H9 (cell line): Measurements from ENCODE around the gene UBE3B. TPM values are rescaled to one million over a fixed set of nuclear protein-coding genes. Genes with fewer than 3 reads are reported as not detected.

Experiments
- DNase-seq: peaks from one replicate; pipeline ENCODE4 v3.0.0-alpha.2; 2017
- H2AFZ ChIP-seq: one replicate; pipeline ENCODE4 v1.6.1; 2013; ENCODE audit warnings: mild to moderate bottlenecking, low read length, control low read depth, moderate library complexity
- H2AK5ac ChIP-seq: 2 replicates; pipeline ENCODE4 v1.6.1; 2013; ENCODE audit warnings: low read length, control low read depth, mixed read lengths; ENCODE audit not compliant: insufficient read length
- H2BK120ac ChIP-seq: one replicate; pipeline ENCODE4 v1.6.1; 2013; ENCODE audit warnings: low read depth, mild to moderate bottlenecking, low read length, control low read depth, inconsistent platforms; ENCODE audit not compliant: poor library complexity, severe bottlenecking
- H2BK12ac ChIP-seq: 2 replicates; pipeline ENCODE4 v1.6.1; 2013; ENCODE audit warnings: low read length, control low read depth, mixed read lengths, low read depth; ENCODE audit not compliant: insufficient read length
- H2BK15ac ChIP-seq: 2 replicates; pipeline ENCODE4 v1.6.1; 2013; ENCODE audit warnings: low read depth, low read length, control low read depth
- H2BK20ac ChIP-seq: one replicate; pipeline ENCODE4 v1.6.1; 2013; ENCODE audit warnings: low read depth, mild to moderate bottlenecking, low read length, control low read depth, inconsistent platforms; ENCODE audit not compliant: poor library complexity, severe bottlenecking
- H2BK5ac ChIP-seq: 2 replicates; pipeline ENCODE4 v1.6.1; 2013; ENCODE audit warnings: low read length, control low read depth, mixed read lengths; ENCODE audit not compliant: insufficient read length
- H3K14ac ChIP-seq: 2 replicates; pipeline ENCODE4 v1.6.1; 2013; ENCODE audit warnings: low read length, control low read depth; ENCODE audit not compliant: insufficient read depth
- H3K18ac ChIP-seq: 2 replicates; pipeline ENCODE4 v1.6.1; 2013; ENCODE audit warnings: low read depth, mild to moderate bottlenecking, mixed read lengths, low read length, control low read depth; ENCODE audit not compliant: insufficient read length
- H3K23ac ChIP-seq: 2 replicates; pipeline ENCODE4 v1.6.1; 2013; ENCODE audit warnings: low read length, control low read depth, mixed read lengths, low read depth; ENCODE audit not compliant: insufficient read length
- H3K23me2 ChIP-seq: 2 replicates; pipeline ENCODE4 v1.6.1; 2013; ENCODE audit warnings: low read depth, mild to moderate bottlenecking, mixed read lengths, low read length, control low read depth; ENCODE audit not compliant: insufficient read length, poor library complexity, severe bottlenecking
- H3K27ac ChIP-seq: 2 replicates; pipeline ENCODE4 v1.5.1; 2013; ENCODE audit warnings: low read length, control low read depth, mixed read lengths, low read depth; ENCODE audit not compliant: insufficient read length
- H3K27me3 ChIP-seq: 2 replicates; pipeline ENCODE4 v1.6.1; 2013; ENCODE audit warnings: low read length, control low read depth, inconsistent platforms; ENCODE audit not compliant: insufficient read depth
- H3K4ac ChIP-seq: 2 replicates; pipeline ENCODE4 v1.6.1; 2013; ENCODE audit warnings: low read depth, mild to moderate bottlenecking, control low read depth, inconsistent platforms, low read length, moderate library complexity
- H3K4me1 ChIP-seq: 2 replicates; pipeline ENCODE4 v1.6.1; 2013; ENCODE audit warnings: low read length, control low read depth, inconsistent platforms; ENCODE audit not compliant: insufficient read depth
- H3K4me2 ChIP-seq: 2 replicates; pipeline ENCODE4 v1.6.1; 2013; ENCODE audit warnings: low read length, control low read depth, mixed read lengths; ENCODE audit not compliant: insufficient read length, insufficient read depth
- H3K56ac ChIP-seq: 2 replicates; pipeline ENCODE4 v1.6.1; 2013; ENCODE audit warnings: low read depth, mild to moderate bottlenecking, mixed read lengths, low read length, control low read depth; ENCODE audit not compliant: insufficient read length
- H3K79me1 ChIP-seq: 2 replicates; pipeline ENCODE4 v1.6.1; 2013; ENCODE audit warnings: low read depth, mild to moderate bottlenecking, moderate library complexity, low read length, control low read depth, inconsistent platforms; ENCODE audit not compliant: insufficient read depth, poor library complexity, severe bottlenecking
- H3K79me2 ChIP-seq: 2 replicates; pipeline ENCODE4 v1.6.1; 2013; ENCODE audit warnings: low read length, control low read depth, inconsistent platforms; ENCODE audit not compliant: insufficient read depth
- H3K9ac ChIP-seq: 2 replicates; pipeline ENCODE4 v1.6.1; 2013; ENCODE audit warnings: low read length, control low read depth, mixed read lengths; ENCODE audit not compliant: insufficient read length; ENCODE audit errors: extremely low read depth
- H3K9me3 ChIP-seq: one replicate; pipeline ENCODE4 v1.6.1; 2013; ENCODE audit warnings: low read depth, low read length, inconsistent platforms; ENCODE audit not compliant: control insufficient read depth
- H3T11ph ChIP-seq: one replicate; pipeline ENCODE4 v1.6.1; 2013; ENCODE audit warnings: mild to moderate bottlenecking, low read length, control low read depth, inconsistent platforms
- H4K20me1 ChIP-seq: one replicate; pipeline ENCODE4 v1.6.1; 2013; ENCODE audit not compliant: control insufficient read depth, insufficient read length, insufficient read depth
- H4K5ac ChIP-seq: 2 replicates; pipeline ENCODE4 v1.6.1; 2013; ENCODE audit warnings: low read depth, mild to moderate bottlenecking, mixed read lengths, low read length, control low read depth; ENCODE audit not compliant: insufficient read length
- H4K8ac ChIP-seq: replicated peaks from 2 replicates; pipeline ENCODE4 v1.6.1; 2013; ENCODE audit warnings: low read length, control low read depth, mixed read lengths, low read depth; ENCODE audit not compliant: insufficient read length
- H4K91ac ChIP-seq: 2 replicates; pipeline ENCODE4 v1.6.1; 2013; ENCODE audit warnings: low read depth, mild to moderate bottlenecking, moderate library complexity, mixed read lengths, low read length, control low read depth; ENCODE audit not compliant: insufficient read length
- H3K27ac Mint-ChIP-seq, 3 experiments: 2 replicates in 2 of 3; 3 replicates in 1 of 3; pipeline ENCODE4 v1.8.0; 2020 to 2021; ENCODE audit warnings: mixed read lengths in 3 of 3, mild to moderate bottlenecking in 1 of 3, moderate library complexity in 1 of 3
- H3K27me3 Mint-ChIP-seq: 2 replicates; pipeline ENCODE4 v1.8.0; 2021; ENCODE audit warnings: low read depth, mild to moderate bottlenecking, moderate library complexity, mixed read lengths
- H3K36me3 Mint-ChIP-seq, 3 experiments: 2 replicates in 2 of 3; 3 replicates in 1 of 3; pipeline ENCODE4 v1.8.0; 2020 to 2021; ENCODE audit warnings: low read depth in 3 of 3, mixed read lengths in 3 of 3; ENCODE audit not compliant: insufficient read depth in 1 of 3
- H3K4me1 Mint-ChIP-seq, 2 experiments: 2 replicates each; pipeline ENCODE4 v1.8.0; 2020; ENCODE audit warnings: mixed read lengths in 2 of 2
- H3K4me3 Mint-ChIP-seq, 2 experiments: 2 replicates in 1 of 2; 3 replicates in 1 of 2; pipeline ENCODE4 v1.8.0; 2020 to 2021; ENCODE audit warnings: mild to moderate bottlenecking in 2 of 2, mixed read lengths in 2 of 2, moderate library complexity in 1 of 2
- H3K9me3 Mint-ChIP-seq, 2 experiments: 2 replicates in 1 of 2; 3 replicates in 1 of 2; pipeline ENCODE4 v1.8.0; 2020; ENCODE audit warnings: mild to moderate bottlenecking in 2 of 2, mixed read lengths in 2 of 2, moderate library complexity in 1 of 2
- CTCF ChIP-seq: fragments of 200-600 bp; sonication (generic); conservative IDR thresholded peaks from 3 replicates; pipeline ENCODE4 v1.8.0; 2021; ENCODE audit warnings: antibody characterized with exemption, mild to moderate bottlenecking
- WGBS: extraction: QIAGEN DNeasy Blood & Tissue Kit; methylation state at CpG from one replicate; pipeline ENCODE4 v1.1.7; 2013; ENCODE audit warnings: missing lambda C conversion rate, low lambda C conversion rate, mixed read lengths; ENCODE audit not compliant: insufficient read length; ENCODE audit errors: extremely low coverage; 5-methylcytosine and 5-hydroxymethylcytosine counted together
- total RNA-seq: library from RNA; stranded (reverse); gene quantifications from 2 replicates; pipeline ENCODE4 v1.2.1, GENCODE V29; 2021

The UBE3B gene
- total RNA-seq, 1 experiment from 2014 or later = 24.2 TPM

- H3K14ac ChIP-seq = no peak overlapping the region
- no peaks in the 10 kb centered on the region for H3K79me1 ChIP-seq
- H3K4me2 ChIP-seq = peak overlapping the region; percentile 0
- no peak overlapping the region for H2BK20ac ChIP-seq
- H4K8ac ChIP-seq = no peak overlapping the region
- H3K9me3 ChIP-seq = no peaks in the 10 kb centered on the region
- DNase-seq = no peak
- Mint-ChIP-seq H3K9me3 (no peaks in the 10 kb centered on the region), H3K27ac (peak overlapping the region; percentile 97 to 98 (median 97); a peak in 6 of 7 replicates), H3K36me3 (peaks cover 6 to 47% (median 31%) of the 10 kb centered on the region in 3 experiments; a peak in 6 of 7 replicates), H3K4me1 (peaks cover 14 to 18% of the 10 kb centered on the region in 2 experiments), H3K4me3 (peak overlapping the region; percentile 80 to 90), H3K27me3 (no peaks in the 10 kb centered on the region)
- no peak overlapping the region for H4K5ac ChIP-seq
- H3K27me3 ChIP-seq = no peaks in the 10 kb centered on the region
- no CpG with 5 or more reads among the region's 3 CpGs for WGBS
- no peak overlapping the region for H3K56ac ChIP-seq
- H4K91ac ChIP-seq = no peak overlapping the region
- no peaks in the 10 kb centered on the region for H3K23me2 ChIP-seq
- no peak overlapping the region for H3K9ac ChIP-seq
- TF ChIP-seq CTCF = no peak
- no peak overlapping the region for H2BK15ac ChIP-seq
- no peak overlapping the region for H2BK5ac ChIP-seq
- H3T11ph ChIP-seq = no peak overlapping the region
- no peak overlapping the region for H2BK12ac ChIP-seq
- H2AFZ ChIP-seq = no peak overlapping the region
- no peak overlapping the region for H3K23ac ChIP-seq
- peaks cover 6% of the 10 kb centered on the region; the same call in 1 of the 2 replicates for H3K4me1 ChIP-seq
- no peak overlapping the region for H3K4ac ChIP-seq
- no peak overlapping the region for H3K18ac ChIP-seq
- H3K27ac ChIP-seq = no peak overlapping the region
- no peaks in the 10 kb centered on the region for H4K20me1 ChIP-seq
- H3K79me2 ChIP-seq = no peaks in the 10 kb centered on the region; the same call in 1 of the 2 replicates
- H2BK120ac ChIP-seq = no peak overlapping the region
- H2AK5ac ChIP-seq = no peak overlapping the region
Measured at GRCh38 chr12:109572506-109572845, 95.0 kb downstream of the UBE3B start.
